MG63 (cell line): ENCODE measurements around the gene ZNF784. TPM values are rescaled to one million over a fixed set of nuclear protein-coding genes. Genes with fewer than 3 reads are reported as not detected.

ENCODE experiments used
- total RNA-seq: library from RNA; depleted of rRNA; stranded (reverse); fragments of >200 nt; shearing (Covaris generic); gene quantifications from 2 replicates; pipeline ENCODE4 v1.2.3, GENCODE V29; 2014; ENCODE audit warnings: low replicate concordance; rRNA removed

Gene ZNF784
- total RNA-seq, 1 experiment from 2014 or later: 12.6 TPM

Other genes with a start within 250 kb of the ZNF784 start
- not detected in 2 replicates for gene TMEM190, start 247.7 kb downstream of the ZNF784 start, total RNA-seq
- 3.5 TPM in 1 of 2 replicates, not detected in the other for gene TMEM238, start 240.3 kb downstream of the ZNF784 start, total RNA-seq
- gene RPL28, start 238.6 kb downstream of the ZNF784 start, total RNA-seq: 127 and 409 TPM in 2 replicates
- gene UBE2S, start 216.8 kb downstream of the ZNF784 start, total RNA-seq: 369 and 440 TPM in 2 replicates
- gene SHISA7, start 181.3 kb downstream of the ZNF784 start, total RNA-seq: not detected in 2 replicates
- 149 and 180 TPM in 2 replicates for gene ISOC2, start 162.9 kb downstream of the ZNF784 start, total RNA-seq
- not detected in 2 replicates for gene C19orf85, start 159.8 kb downstream of the ZNF784 start, total RNA-seq
- gene ZNF628, start 147.9 kb downstream of the ZNF784 start, total RNA-seq: 3.1 and 4.0 TPM in 2 replicates
- gene NAT14, start 139.4 kb downstream of the ZNF784 start, total RNA-seq: 19.7 and 35.1 TPM in 2 replicates
- 1.4 TPM in 1 of 2 replicates, not detected in the other for gene SSC5D, start 136.1 kb downstream of the ZNF784 start, total RNA-seq
- gene SBK2, start 87.4 kb downstream of the ZNF784 start, total RNA-seq: 0.20 TPM in 1 of 2 replicates, not detected in the other
- 0.43 TPM in 1 of 2 replicates, not detected in the other for gene SBK3, start 79.0 kb downstream of the ZNF784 start, total RNA-seq
- 7.2 and 8.6 TPM in 2 replicates for gene ZNF579, start 43.7 kb downstream of the ZNF784 start, total RNA-seq
- 2.9 and 4.0 TPM in 2 replicates for gene FIZ1, start 25.0 kb downstream of the ZNF784 start, total RNA-seq
- 7.9 and 22.4 TPM in 2 replicates for gene ZNF524, start 24.3 kb downstream of the ZNF784 start, total RNA-seq
- gene ZNF865, start 18.9 kb downstream of the ZNF784 start, total RNA-seq: 0.66 and 0.69 TPM in 2 replicates
- 7.5 and 8.0 TPM in 2 replicates for gene ZNF580, start 16.4 kb upstream of the ZNF784 start, total RNA-seq
- 8.7 and 17.5 TPM in 2 replicates for gene ZNF581, start 19.1 kb upstream of the ZNF784 start, total RNA-seq
- gene CCDC106, start 23.6 kb upstream of the ZNF784 start, total RNA-seq: 1.3 and 4.8 TPM in 2 replicates
- gene U2AF2, start 30.5 kb upstream of the ZNF784 start, total RNA-seq: 128 and 226 TPM in 2 replicates
- 57.1 and 158 TPM in 2 replicates for gene EPN1, start 50.7 kb upstream of the ZNF784 start, total RNA-seq
- gene NLRP9, start 113.8 kb upstream of the ZNF784 start, total RNA-seq: not detected in 2 replicates
- not detected in 2 replicates for gene RFPL4A, start 134.5 kb upstream of the ZNF784 start, total RNA-seq
- gene RFPL4AL1, start 144.6 kb upstream of the ZNF784 start, total RNA-seq: not detected in 2 replicates
- gene NLRP11, start 207.4 kb upstream of the ZNF784 start, total RNA-seq: not detected in 2 replicates
- gene NLRP4, start 212.0 kb upstream of the ZNF784 start, total RNA-seq: not detected in 2 replicates